ENCODE results near the gene DNMT3A. TPM values are rescaled to one million over a fixed set of nuclear protein-coding genes. Genes with fewer than 3 reads are reported as not detected.

Gene DNMT3A
- total and polyA plus RNA-seq, 2 experiments from 2014 or later, result 47.2 to 80.4 TPM

DNA sequence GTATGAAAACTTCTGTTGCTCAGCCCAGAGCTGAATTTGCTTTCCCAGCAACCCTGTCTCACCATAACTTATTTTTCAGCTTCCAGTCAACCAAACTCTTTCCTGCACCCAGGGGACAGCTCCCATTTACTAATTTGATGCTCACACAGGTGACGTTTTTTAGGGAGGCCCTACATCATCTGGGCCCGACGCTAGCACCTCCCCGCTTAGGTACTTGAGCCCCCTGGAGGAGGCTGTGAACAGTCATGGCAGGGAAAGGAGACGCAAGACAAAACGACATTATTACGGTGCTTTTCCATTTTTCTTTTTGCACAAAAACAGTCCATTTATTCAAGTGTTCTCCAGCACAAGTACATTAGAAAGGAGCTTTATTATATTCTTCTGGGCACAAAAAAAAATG is 114.1 kb downstream of the DNMT3A start (continued):
- TF ChIP-seq, protein P1, sequence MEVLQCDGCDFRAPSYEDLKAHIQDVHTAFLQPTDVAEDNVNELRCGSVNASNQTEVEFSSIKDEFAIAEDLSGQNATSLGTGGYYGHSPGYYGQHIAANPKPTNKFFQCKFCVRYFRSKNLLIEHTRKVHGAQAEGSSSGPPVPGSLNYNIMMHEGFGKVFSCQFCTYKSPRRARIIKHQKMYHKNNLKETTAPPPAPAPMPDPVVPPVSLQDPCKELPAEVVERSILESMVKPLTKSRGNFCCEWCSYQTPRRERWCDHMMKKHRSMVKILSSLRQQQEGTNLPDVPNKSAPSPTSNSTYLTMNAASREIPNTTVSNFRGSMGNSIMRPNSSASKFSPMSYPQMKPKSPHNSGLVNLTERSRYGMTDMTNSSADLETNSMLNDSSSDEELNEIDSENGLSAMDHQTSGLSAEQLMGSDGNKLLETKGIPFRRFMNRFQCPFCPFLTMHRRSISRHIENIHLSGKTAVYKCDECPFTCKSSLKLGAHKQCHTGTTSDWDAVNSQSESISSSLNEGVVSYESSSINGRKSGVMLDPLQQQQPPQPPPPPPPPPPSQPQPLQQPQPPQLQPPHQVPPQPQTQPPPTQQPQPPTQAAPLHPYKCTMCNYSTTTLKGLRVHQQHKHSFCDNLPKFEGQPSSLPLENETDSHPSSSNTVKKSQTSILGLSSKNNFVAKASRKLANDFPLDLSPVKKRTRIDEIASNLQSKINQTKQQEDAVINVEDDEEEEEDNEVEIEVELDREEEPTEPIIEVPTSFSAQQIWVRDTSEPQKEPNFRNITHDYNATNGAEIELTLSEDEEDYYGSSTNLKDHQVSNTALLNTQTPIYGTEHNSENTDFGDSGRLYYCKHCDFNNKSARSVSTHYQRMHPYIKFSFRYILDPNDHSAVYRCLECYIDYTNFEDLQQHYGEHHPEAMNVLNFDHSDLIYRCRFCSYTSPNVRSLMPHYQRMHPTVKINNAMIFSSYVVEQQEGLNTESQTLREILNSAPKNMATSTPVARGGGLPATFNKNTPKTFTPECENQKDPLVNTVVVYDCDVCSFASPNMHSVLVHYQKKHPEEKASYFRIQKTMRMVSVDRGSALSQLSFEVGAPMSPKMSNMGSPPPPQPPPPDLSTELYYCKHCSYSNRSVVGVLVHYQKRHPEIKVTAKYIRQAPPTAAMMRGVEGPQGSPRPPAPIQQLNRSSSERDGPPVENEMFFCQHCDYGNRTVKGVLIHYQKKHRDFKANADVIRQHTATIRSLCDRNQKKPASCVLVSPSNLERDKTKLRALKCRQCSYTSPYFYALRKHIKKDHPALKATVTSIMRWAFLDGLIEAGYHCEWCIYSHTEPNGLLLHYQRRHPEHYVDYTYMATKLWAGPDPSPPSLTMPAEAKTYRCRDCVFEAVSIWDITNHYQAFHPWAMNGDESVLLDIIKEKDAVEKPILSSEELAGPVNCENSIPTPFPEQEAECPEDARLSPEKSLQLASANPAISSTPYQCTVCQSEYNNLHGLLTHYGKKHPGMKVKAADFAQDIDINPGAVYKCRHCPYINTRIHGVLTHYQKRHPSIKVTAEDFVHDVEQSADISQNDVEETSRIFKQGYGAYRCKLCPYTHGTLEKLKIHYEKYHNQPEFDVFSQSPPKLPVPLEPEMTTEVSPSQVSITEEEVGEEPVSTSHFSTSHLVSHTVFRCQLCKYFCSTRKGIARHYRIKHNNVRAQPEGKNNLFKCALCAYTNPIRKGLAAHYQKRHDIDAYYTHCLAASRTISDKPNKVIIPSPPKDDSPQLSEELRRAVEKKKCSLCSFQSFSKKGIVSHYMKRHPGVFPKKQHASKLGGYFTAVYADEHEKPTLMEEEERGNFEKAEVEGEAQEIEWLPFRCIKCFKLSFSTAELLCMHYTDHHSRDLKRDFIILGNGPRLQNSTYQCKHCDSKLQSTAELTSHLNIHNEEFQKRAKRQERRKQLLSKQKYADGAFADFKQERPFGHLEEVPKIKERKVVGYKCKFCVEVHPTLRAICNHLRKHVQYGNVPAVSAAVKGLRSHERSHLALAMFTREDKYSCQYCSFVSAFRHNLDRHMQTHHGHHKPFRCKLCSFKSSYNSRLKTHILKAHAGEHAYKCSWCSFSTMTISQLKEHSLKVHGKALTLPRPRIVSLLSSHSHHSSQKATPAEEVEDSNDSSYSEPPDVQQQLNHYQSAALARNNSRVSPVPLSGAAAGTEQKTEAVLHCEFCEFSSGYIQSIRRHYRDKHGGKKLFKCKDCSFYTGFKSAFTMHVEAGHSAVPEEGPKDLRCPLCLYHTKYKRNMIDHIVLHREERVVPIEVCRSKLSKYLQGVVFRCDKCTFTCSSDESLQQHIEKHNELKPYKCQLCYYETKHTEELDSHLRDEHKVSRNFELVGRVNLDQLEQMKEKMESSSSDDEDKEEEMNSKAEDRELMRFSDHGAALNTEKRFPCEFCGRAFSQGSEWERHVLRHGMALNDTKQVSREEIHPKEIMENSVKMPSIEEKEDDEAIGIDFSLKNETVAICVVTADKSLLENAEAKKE (CRISPR knock-in tag; IDR thresholded peaks at IDR 0.05), result no peak
- TF ChIP-seq CREB1 (CRISPR knock-in tag; IDR thresholded peaks at IDR 0.05; ENCODE audit: low read depth) (peak; percentile 63), JUNB (IDR thresholded peaks at IDR 0.05; ENCODE audit: unreplicated experiment) (no peak)

DNA sequence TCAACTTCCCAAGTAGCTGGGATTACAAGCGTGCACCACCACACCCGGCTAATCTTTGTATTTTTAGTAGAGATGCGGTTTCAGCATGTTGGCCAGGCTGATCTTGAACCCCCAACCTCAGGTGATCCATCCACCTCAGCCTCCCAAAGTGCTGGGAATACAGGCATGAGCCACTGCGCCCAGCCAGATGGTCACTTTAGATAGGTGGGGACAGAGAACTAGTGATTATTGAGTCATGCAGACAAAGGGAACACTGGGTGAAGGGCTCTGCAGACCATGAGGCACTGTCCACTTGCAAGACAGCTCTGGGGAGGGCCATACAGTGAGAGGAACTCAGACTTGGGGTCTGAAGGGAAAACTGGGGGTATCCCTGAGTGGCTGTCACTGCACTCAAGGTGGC is 114.9 kb downstream of the DNMT3A start:
- Mint-ChIP-seq H3K36me3 (ENCODE audit: low read depth) (peaks cover 5% of the 10 kb centered on the region; the same call in 2 of the 3 replicates), H3K4me3 (no peak overlapping the region), H3K9me3 (no peaks in the 10 kb centered on the region; the same call in 2 of the 3 replicates), H3K4me1 (peaks cover 34% of the 10 kb centered on the region), H3K27ac (no peak overlapping the region), H3K27me3 (ENCODE audit: insufficient read depth, low read depth, poor library complexity) (peaks cover 29% of the 10 kb centered on the region)
- H3K4me3 ChIP-seq, result no peak overlapping the region
- H3K36me3 ChIP-seq (ENCODE audit: insufficient read depth), result no peaks in the 10 kb centered on the region
- DNase-seq (ENCODE audit: low spot score), result no peak
- H3K27me3 ChIP-seq (ENCODE audit: insufficient read depth), result no peaks in the 10 kb centered on the region
- H4K20me1 ChIP-seq (replicated peaks; ENCODE audit: insufficient read depth), result peaks cover 4% of the 10 kb centered on the region; the same call in 1 of the 2 replicates
- H3K4me1 ChIP-seq (ENCODE audit: insufficient read depth), result peaks cover 20% of the 10 kb centered on the region
- no peak overlapping the region for H3K27ac ChIP-seq (ENCODE audit: low read depth)
- H2AFZ ChIP-seq, result no peak overlapping the region
- no peaks in the 10 kb centered on the region for H3K79me2 ChIP-seq (replicated peaks; ENCODE audit: insufficient read depth)
- H3K4me2 ChIP-seq, result no peak overlapping the region
- ATAC-seq, result no peak
- H3F3A ChIP-seq (replicated peaks; ENCODE audit: low read depth), result peaks cover 16% of the 10 kb centered on the region; the same call in 1 of the 2 replicates
- no peaks in the 10 kb centered on the region for H3K9me2 ChIP-seq (ENCODE audit: insufficient read depth)
- no peak for TF ChIP-seq EZH2 (IDR thresholded peaks at IDR 0.05; ENCODE audit: low read depth, unreplicated experiment)
- TF ChIP-seq, protein P2, sequence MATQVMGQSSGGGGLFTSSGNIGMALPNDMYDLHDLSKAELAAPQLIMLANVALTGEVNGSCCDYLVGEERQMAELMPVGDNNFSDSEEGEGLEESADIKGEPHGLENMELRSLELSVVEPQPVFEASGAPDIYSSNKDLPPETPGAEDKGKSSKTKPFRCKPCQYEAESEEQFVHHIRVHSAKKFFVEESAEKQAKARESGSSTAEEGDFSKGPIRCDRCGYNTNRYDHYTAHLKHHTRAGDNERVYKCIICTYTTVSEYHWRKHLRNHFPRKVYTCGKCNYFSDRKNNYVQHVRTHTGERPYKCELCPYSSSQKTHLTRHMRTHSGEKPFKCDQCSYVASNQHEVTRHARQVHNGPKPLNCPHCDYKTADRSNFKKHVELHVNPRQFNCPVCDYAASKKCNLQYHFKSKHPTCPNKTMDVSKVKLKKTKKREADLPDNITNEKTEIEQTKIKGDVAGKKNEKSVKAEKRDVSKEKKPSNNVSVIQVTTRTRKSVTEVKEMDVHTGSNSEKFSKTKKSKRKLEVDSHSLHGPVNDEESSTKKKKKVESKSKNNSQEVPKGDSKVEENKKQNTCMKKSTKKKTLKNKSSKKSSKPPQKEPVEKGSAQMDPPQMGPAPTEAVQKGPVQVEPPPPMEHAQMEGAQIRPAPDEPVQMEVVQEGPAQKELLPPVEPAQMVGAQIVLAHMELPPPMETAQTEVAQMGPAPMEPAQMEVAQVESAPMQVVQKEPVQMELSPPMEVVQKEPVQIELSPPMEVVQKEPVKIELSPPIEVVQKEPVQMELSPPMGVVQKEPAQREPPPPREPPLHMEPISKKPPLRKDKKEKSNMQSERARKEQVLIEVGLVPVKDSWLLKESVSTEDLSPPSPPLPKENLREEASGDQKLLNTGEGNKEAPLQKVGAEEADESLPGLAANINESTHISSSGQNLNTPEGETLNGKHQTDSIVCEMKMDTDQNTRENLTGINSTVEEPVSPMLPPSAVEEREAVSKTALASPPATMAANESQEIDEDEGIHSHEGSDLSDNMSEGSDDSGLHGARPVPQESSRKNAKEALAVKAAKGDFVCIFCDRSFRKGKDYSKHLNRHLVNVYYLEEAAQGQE (IDR thresholded peaks at IDR 0.05; ENCODE audit: unreplicated experiment), result no peak
- TF ChIP-seq CREB1 (CRISPR knock-in tag; IDR thresholded peaks at IDR 0.05; ENCODE audit: low read depth), result no peak
- TF ChIP-seq, protein P3, sequence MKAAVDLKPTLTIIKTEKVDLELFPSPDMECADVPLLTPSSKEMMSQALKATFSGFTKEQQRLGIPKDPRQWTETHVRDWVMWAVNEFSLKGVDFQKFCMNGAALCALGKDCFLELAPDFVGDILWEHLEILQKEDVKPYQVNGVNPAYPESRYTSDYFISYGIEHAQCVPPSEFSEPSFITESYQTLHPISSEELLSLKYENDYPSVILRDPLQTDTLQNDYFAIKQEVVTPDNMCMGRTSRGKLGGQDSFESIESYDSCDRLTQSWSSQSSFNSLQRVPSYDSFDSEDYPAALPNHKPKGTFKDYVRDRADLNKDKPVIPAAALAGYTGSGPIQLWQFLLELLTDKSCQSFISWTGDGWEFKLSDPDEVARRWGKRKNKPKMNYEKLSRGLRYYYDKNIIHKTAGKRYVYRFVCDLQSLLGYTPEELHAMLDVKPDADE (IDR thresholded peaks at IDR 0.05), result no peak
- TF ChIP-seq EZH2phosphoT487 (IDR thresholded peaks at IDR 0.05; ENCODE audit: unreplicated experiment), result no peak

Data from GM23338 (cell line).